Measurements from ENCODE around the gene VAX1.

VAX1 gene

GRCh38 chr10:117145019-117145418 lies 6.9 kb upstream of the VAX1 start:
- ATAC-seq: no peak
- TF ChIP-seq CREB5 (CRISPR knock-in tag; IDR thresholded peaks at IDR 0.05; ENCODE audit: low read depth): no peak
- no peak for TF ChIP-seq ZNF565 (CRISPR knock-in tag; conservative IDR thresholded peaks at IDR 0.05; ENCODE audit: low read depth)
- no peak for TF ChIP-seq ISL1 (CRISPR knock-in tag; IDR thresholded peaks at IDR 0.05)
- no peak for TF ChIP-seq PATZ1 (CRISPR knock-in tag; IDR thresholded peaks at IDR 0.05; ENCODE audit: borderline replicate concordance)
- TF ChIP-seq RARB (CRISPR knock-in tag; IDR thresholded peaks at IDR 0.05): no peak
- TF ChIP-seq BACH2 (CRISPR knock-in tag; IDR thresholded peaks at IDR 0.05; ENCODE audit: borderline replicate concordance): no peak
- no peak for TF ChIP-seq SNAI2 (CRISPR knock-in tag; IDR thresholded peaks at IDR 0.05)
- no peak for TF ChIP-seq CSDC2 (CRISPR knock-in tag; IDR thresholded peaks at IDR 0.05)
- TF ChIP-seq PPARA (CRISPR knock-in tag; IDR thresholded peaks at IDR 0.05; ENCODE audit: borderline replicate concordance): no peak
- no peak for TF ChIP-seq TSHZ2 (CRISPR knock-in tag; IDR thresholded peaks at IDR 0.05)
- no peak for TF ChIP-seq ARNTL (CRISPR knock-in tag; IDR thresholded peaks at IDR 0.05; ENCODE audit: borderline replicate concordance, low read depth)
- TF ChIP-seq TCF4 (CRISPR knock-in tag; IDR thresholded peaks at IDR 0.05; ENCODE audit: borderline replicate concordance): no peak
- no peak for TF ChIP-seq TOX (CRISPR knock-in tag; IDR thresholded peaks at IDR 0.05; ENCODE audit: borderline replicate concordance)
- TF ChIP-seq ZFP30 (CRISPR knock-in tag; IDR thresholded peaks at IDR 0.05): no peak
- TF ChIP-seq ZNF70 (CRISPR knock-in tag; IDR thresholded peaks at IDR 0.05): no peak

GRCh38 chr10:117143103-117143823 lies 5.2 kb upstream of the VAX1 start:
- no peak for ATAC-seq
- no peak for TF ChIP-seq ARNTL (CRISPR knock-in tag; IDR thresholded peaks at IDR 0.05; ENCODE audit: borderline replicate concordance, low read depth)
- TF ChIP-seq ZC3H10 (CRISPR knock-in tag; IDR thresholded peaks at IDR 0.05): no peak
- TF ChIP-seq SNAI2 (CRISPR knock-in tag; IDR thresholded peaks at IDR 0.05): no peak
- no peak for TF ChIP-seq ZFP3 (CRISPR knock-in tag; IDR thresholded peaks at IDR 0.05)
- TF ChIP-seq PPARA (CRISPR knock-in tag; IDR thresholded peaks at IDR 0.05; ENCODE audit: borderline replicate concordance): no peak

GRCh38 chr10:117140525-117140902 lies 2.4 kb upstream of the VAX1 start:
- TF ChIP-seq OSR1 (CRISPR knock-in tag; IDR thresholded peaks at IDR 0.05) (no peak), ZC3H10 (CRISPR knock-in tag; IDR thresholded peaks at IDR 0.05) (no peak), BACH2 (CRISPR knock-in tag; IDR thresholded peaks at IDR 0.05; ENCODE audit: borderline replicate concordance) (no peak), PPARA (CRISPR knock-in tag; IDR thresholded peaks at IDR 0.05; ENCODE audit: borderline replicate concordance) (no peak), ZNF70 (CRISPR knock-in tag; IDR thresholded peaks at IDR 0.05) (no peak), TSHZ2 (CRISPR knock-in tag; IDR thresholded peaks at IDR 0.05) (no peak), ZNF8 (CRISPR knock-in tag; IDR thresholded peaks at IDR 0.05) (no peak), ZNF565 (CRISPR knock-in tag; conservative IDR thresholded peaks at IDR 0.05; ENCODE audit: low read depth) (no peak), POU6F1 (CRISPR knock-in tag; IDR thresholded peaks at IDR 0.05; ENCODE audit: borderline replicate concordance, low read depth) (no peak), ESRRG (CRISPR knock-in tag; IDR thresholded peaks at IDR 0.05) (no peak), ARNTL (CRISPR knock-in tag; IDR thresholded peaks at IDR 0.05; ENCODE audit: borderline replicate concordance, low read depth) (no peak), TOX (CRISPR knock-in tag; IDR thresholded peaks at IDR 0.05; ENCODE audit: borderline replicate concordance) (no peak), RARB (CRISPR knock-in tag; IDR thresholded peaks at IDR 0.05) (no peak), TCF4 (CRISPR knock-in tag; IDR thresholded peaks at IDR 0.05; ENCODE audit: borderline replicate concordance) (no peak), GLIS3 (CRISPR knock-in tag; IDR thresholded peaks at IDR 0.05) (no peak), PATZ1 (CRISPR knock-in tag; IDR thresholded peaks at IDR 0.05; ENCODE audit: borderline replicate concordance) (no peak), CREB5 (CRISPR knock-in tag; IDR thresholded peaks at IDR 0.05; ENCODE audit: low read depth) (no peak), CSDC2 (CRISPR knock-in tag; IDR thresholded peaks at IDR 0.05) (no peak)
- ATAC-seq: no peak
